ENCODE data around the gene DLGAP4.

The DLGAP4 gene

DNA sequence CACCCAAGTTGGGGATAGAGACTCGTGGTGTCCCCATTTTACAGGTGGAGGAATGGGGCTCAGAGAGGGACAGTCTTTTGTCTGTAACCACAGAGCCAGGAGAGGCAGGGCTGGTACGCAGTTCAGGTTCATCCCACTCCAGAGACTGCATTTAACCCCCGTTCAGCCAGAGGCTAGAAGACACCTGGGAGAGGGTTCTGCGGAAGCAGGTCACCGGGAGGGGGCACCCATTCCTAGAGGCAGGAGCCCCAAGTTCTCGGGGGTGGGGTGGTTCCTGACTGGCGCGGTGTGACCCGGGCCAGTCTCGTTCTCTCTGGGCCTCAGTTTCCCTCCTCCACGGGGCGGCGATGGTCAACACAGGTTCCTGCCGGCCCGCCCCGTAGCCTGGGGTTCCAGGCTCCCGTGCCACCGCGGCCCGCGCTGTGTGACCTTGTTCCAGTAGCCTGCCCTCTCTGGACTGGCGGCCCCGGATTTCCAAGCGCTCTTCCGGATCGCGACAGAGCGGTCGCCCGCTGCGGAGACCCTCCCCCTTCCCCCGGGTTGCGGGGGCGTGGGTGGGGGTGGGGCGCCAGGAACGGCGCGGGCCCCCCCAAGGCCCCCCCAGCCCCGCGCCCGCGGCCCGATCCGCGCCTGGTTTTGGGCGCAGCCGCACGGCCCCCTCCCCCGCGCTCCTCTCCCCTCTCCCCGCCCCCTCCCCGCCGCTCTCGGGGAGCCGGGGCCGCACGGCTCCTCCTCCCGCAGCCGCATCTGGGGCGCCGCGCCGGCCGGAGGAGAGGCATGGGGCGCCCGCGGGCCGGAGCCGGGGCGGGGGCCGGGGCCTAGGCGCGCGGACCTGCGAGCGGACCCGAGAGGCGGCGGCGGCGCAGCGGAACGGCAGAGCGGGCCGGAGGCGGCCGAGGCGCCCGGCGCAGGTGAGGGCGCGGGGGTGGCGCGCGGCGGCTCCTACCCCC lies at the start of gene DLGAP4:
Gene DLGAP4, plus strand, starts transcription at position 738 of the 950 bp plus-strand sequence. CDS start 125,379 bp downstream, outside the sequence.
- H3K27me3 ChIP-seq (ENCODE audit: control insufficient read depth in 1 of 2, insufficient read depth in 2 of 2, low read length in 2 of 2), result peaks cover 47 to 61% of the 10 kb centered on the region in 2 donors
- H3K4me3 ChIP-seq (ENCODE audit: low read depth in 1 of 2, low read length in 2 of 2), result no peak within 1 kb of the TSS
- peaks cover 4% of the 10 kb centered on the region for H3K4me1 ChIP-seq (ENCODE audit: insufficient read depth, low read length)
- H3K27ac ChIP-seq (ENCODE audit: low read depth, low read length), result no peak within 1 kb of the TSS
- H3K9me3 ChIP-seq (ENCODE audit: low read length), result no peaks in the 10 kb centered on the region
- H3K36me3 ChIP-seq (ENCODE audit: insufficient read depth, low read length), result no peaks in the 10 kb centered on the region
- no peak within 1 kb of the TSS for H3K9ac ChIP-seq (ENCODE audit: low read length)

DNA sequence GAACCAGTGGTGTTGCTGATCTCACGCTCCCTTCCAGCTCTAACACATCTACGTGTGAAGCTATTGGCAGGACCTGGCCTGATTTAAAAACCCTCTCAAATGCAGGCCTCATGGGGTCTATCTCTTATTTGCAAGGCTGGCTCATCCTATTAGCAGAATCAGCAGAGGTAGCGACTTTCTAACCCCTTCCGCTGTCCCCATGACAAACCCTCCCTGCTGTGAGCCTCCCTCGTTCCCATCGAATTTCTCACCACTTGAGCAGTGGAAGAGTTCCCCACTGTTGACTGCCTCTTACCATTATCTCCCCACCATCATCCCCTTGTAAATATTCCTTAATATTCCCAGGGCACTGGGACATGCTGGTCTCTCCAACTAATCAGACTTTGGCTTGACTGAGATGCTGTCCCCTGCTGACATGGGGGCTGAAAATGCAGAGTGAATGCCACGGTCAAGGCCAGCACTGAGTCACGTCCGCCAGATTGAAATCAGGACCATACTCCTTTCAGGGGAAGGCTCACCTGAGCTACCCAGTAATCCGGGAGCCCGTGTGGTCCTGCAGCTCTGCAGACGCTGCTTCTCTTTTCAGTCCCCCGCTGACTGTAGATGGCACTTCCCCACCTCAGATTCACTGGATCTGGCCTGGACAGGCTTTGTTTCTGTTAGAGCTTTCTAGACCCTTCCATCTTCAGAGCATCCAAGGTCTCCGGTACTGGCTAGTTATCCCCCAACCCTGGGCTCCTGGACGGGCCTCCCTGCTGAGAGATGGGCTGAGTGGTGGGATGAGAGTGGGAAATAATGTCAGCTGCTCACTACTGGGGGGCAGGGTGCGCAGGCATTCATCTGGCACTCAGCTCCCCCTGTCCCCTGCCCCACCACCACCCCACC lies 46.7 kb upstream of the DLGAP4 start:
- Histone ChIP-seq H3K9me3 (ENCODE audit: low read length) (no peaks in the 10 kb centered on the region), H3K27ac (ENCODE audit: low read depth, low read length) (no peak overlapping the region), H3K9ac (ENCODE audit: low read length) (no peak overlapping the region), H3K27me3 (ENCODE audit: control insufficient read depth in 1 of 2, insufficient read depth in 2 of 2, low read length in 2 of 2) (no peaks in the 10 kb centered on the region), H3K36me3 (ENCODE audit: insufficient read depth, low read length) (peaks cover 23% of the 10 kb centered on the region), H3K4me3 (ENCODE audit: low read depth in 1 of 2, low read length in 2 of 2) (no peak overlapping the region), H3K4me1 (ENCODE audit: insufficient read depth, low read length) (no peaks in the 10 kb centered on the region)

- no peak overlapping the region for H3K4me3 ChIP-seq (ENCODE audit: low read depth in 1 of 2, low read length in 2 of 2)
- no peak overlapping the region for H3K9ac ChIP-seq (ENCODE audit: low read length)
- no peaks in the 10 kb centered on the region for H3K27me3 ChIP-seq (ENCODE audit: control insufficient read depth in 1 of 2, insufficient read depth in 2 of 2, low read length in 2 of 2)
- H3K9me3 ChIP-seq (ENCODE audit: low read length), result no peaks in the 10 kb centered on the region
- peaks cover 19% of the 10 kb centered on the region for H3K36me3 ChIP-seq (ENCODE audit: insufficient read depth, low read length)
- no peak overlapping the region for H3K27ac ChIP-seq (ENCODE audit: low read depth, low read length)
- no peaks in the 10 kb centered on the region for H3K4me1 ChIP-seq (ENCODE audit: insufficient read depth, low read length)
Observed at GRCh38 chr20:36260316-36260715, 45.8 kb upstream of the DLGAP4 start.

GRCh38 chr20:36261389-36262105 lies 44.6 kb upstream of the DLGAP4 start:
- H3K9ac ChIP-seq (ENCODE audit: low read length), result no peak overlapping the region
- no peaks in the 10 kb centered on the region for H3K4me1 ChIP-seq (ENCODE audit: insufficient read depth, low read length)
- no peak overlapping the region for H3K27ac ChIP-seq (ENCODE audit: low read depth, low read length)
- H3K4me3 ChIP-seq (ENCODE audit: low read depth in 1 of 2, low read length in 2 of 2), result no peak overlapping the region
- H3K27me3 ChIP-seq (ENCODE audit: control insufficient read depth in 1 of 2, insufficient read depth in 2 of 2, low read length in 2 of 2), result no peaks in the 10 kb centered on the region
- no peaks in the 10 kb centered on the region for H3K9me3 ChIP-seq (ENCODE audit: low read length)
- peaks cover 7% of the 10 kb centered on the region for H3K36me3 ChIP-seq (ENCODE audit: insufficient read depth, low read length)

GRCh38 chr20:36262440-36262839 lies 43.7 kb upstream of the DLGAP4 start:
- Histone ChIP-seq H3K4me3 (ENCODE audit: low read depth in 1 of 2, low read length in 2 of 2) (no peak overlapping the region), H3K4me1 (ENCODE audit: insufficient read depth, low read length) (no peaks in the 10 kb centered on the region), H3K27ac (ENCODE audit: low read depth, low read length) (no peak overlapping the region), H3K36me3 (ENCODE audit: insufficient read depth, low read length) (no peaks in the 10 kb centered on the region), H3K9ac (ENCODE audit: low read length) (no peak overlapping the region), H3K9me3 (ENCODE audit: low read length) (no peaks in the 10 kb centered on the region), H3K27me3 (ENCODE audit: control insufficient read depth in 1 of 2, insufficient read depth in 2 of 2, low read length in 2 of 2) (peaks cover 0 to 2% of the 10 kb centered on the region in 2 donors)

DNA sequence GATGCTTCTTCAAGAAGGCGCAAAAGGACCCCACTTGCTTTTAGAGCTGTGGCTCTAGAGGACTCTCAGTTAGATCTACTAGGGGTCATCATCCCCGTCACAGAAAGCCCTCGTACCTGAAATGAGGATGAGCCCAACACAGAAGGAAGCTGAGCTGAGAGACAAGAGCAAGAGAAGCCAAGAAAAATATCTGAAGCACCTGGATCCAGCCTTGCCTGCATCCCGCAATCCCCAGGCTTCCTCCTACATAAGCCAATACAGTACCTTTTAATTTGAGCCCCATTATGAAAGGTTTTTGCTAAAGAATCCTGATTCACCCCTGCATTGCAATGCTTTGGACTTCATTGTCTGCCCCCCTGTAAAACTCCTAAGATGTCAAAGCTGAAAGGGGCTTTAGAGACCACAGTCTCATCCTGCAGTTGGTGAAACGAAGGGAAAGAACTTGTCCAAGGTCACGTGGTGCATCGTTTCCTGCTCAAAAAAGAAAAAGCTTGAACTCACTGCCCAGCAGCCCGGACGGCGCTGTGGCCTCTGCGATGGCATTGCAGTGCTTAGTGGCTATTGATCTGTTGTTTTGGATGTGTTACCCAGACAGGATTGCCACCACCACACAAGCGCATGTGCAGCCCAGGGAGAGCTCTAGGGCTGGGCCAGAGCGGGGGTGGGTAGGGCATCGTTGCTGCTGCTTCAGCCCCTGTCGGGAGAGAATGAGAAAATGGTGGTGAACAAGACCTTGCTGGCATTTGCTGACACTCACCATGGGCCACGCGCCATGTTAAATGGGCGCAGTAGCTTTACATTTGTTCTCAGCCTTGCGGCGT lies 41.5 kb upstream of the DLGAP4 start:
- no peaks in the 10 kb centered on the region for H3K4me1 ChIP-seq (ENCODE audit: insufficient read depth, low read length)
- H3K36me3 ChIP-seq (ENCODE audit: insufficient read depth, low read length), result no peaks in the 10 kb centered on the region
- no peak overlapping the region for H3K9ac ChIP-seq (ENCODE audit: low read length)
- H3K4me3 ChIP-seq (ENCODE audit: low read depth in 1 of 2, low read length in 2 of 2), result no peak overlapping the region
- H3K27ac ChIP-seq (ENCODE audit: low read depth, low read length), result no peak overlapping the region
- H3K9me3 ChIP-seq (ENCODE audit: low read length), result no peaks in the 10 kb centered on the region
- peaks cover 0 to 4% of the 10 kb centered on the region in 2 donors for H3K27me3 ChIP-seq (ENCODE audit: control insufficient read depth in 1 of 2, insufficient read depth in 2 of 2, low read length in 2 of 2)

GRCh38 chr20:36266189-36266588 lies 40.0 kb upstream of the DLGAP4 start:
- Histone ChIP-seq H3K4me1 (ENCODE audit: insufficient read depth, low read length) (no peaks in the 10 kb centered on the region), H3K9me3 (ENCODE audit: low read length) (no peaks in the 10 kb centered on the region)

DNA sequence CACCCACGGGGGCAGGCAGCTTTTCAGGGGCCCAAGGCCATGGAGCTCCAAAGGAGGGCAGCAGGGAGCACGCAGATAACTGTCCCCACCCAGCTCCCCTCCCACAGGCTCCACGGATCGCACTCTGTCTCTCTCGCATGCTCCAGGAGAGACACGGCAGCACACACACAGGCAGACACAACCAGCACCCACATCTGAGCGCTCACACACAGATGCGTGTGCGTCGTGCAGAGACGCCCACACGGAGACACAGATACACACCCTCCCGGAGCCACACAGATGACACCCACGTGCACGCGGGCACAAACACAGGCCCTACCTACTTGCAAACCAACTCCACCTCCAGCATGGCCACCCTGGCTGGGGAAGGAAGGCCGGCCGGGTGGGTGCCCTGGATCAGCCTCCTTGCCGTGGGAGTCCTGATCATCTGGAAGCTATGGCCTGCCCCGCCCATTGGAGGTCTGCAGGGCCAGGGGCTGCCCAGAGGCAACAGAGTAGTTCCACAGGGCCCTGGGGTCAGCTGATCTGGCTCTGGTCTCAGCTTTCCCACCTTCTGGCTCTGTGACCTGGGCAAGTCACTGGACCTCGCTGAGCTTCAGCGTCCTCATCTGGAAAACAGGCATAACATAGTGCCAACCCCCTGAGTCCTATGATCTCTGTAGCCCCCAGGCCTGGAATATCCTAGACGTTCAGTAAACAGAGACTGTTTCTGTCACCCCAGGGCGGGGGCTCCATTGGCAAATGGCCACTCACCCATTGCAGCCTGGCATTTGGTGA lies 38.3 kb upstream of the DLGAP4 start:
- Histone ChIP-seq H3K27ac (ENCODE audit: low read depth, low read length) (no peak overlapping the region), H3K9ac (ENCODE audit: low read length) (no peak overlapping the region), H3K27me3 (ENCODE audit: control insufficient read depth in 1 of 2, insufficient read depth in 2 of 2, low read length in 2 of 2) (peaks cover 0 to 4% of the 10 kb centered on the region in 2 donors), H3K4me3 (ENCODE audit: low read depth in 1 of 2, low read length in 2 of 2) (no peak overlapping the region), H3K9me3 (ENCODE audit: low read length) (no peaks in the 10 kb centered on the region), H3K4me1 (ENCODE audit: insufficient read depth, low read length) (no peaks in the 10 kb centered on the region), H3K36me3 (ENCODE audit: insufficient read depth, low read length) (no peaks in the 10 kb centered on the region)

More at GRCh38 chr20:36266189-36266588, 40.0 kb upstream of the DLGAP4 start:
- Histone ChIP-seq H3K27me3 (ENCODE audit: control insufficient read depth in 1 of 2, insufficient read depth in 2 of 2, low read length in 2 of 2) (peaks cover 0 to 4% of the 10 kb centered on the region in 2 donors), H3K9ac (ENCODE audit: low read length) (no peak overlapping the region), H3K4me3 (ENCODE audit: low read depth in 1 of 2, low read length in 2 of 2) (no peak overlapping the region), H3K36me3 (ENCODE audit: insufficient read depth, low read length) (no peaks in the 10 kb centered on the region), H3K27ac (ENCODE audit: low read depth, low read length) (no peak overlapping the region)

GRCh38 chr20:36268440-36269342 lies 37.4 kb upstream of the DLGAP4 start:
- Histone ChIP-seq H3K36me3 (ENCODE audit: insufficient read depth, low read length) (no peaks in the 10 kb centered on the region), H3K4me1 (ENCODE audit: insufficient read depth, low read length) (no peaks in the 10 kb centered on the region)

More at GRCh38 chr20:36268440-36269342, 37.4 kb upstream of the DLGAP4 start:
- no peak overlapping the region for H3K9ac ChIP-seq (ENCODE audit: low read length)
- H3K9me3 ChIP-seq (ENCODE audit: low read length), result no peaks in the 10 kb centered on the region
- no peak overlapping the region for H3K4me3 ChIP-seq (ENCODE audit: low read depth in 1 of 2, low read length in 2 of 2)
- H3K27ac ChIP-seq (ENCODE audit: low read depth, low read length), result no peak overlapping the region
- peaks cover 0 to 5% of the 10 kb centered on the region in 2 donors for H3K27me3 ChIP-seq (ENCODE audit: control insufficient read depth in 1 of 2, insufficient read depth in 2 of 2, low read length in 2 of 2)
